Neutrophil (primary cell): Measurements from ENCODE around the gene LAMTOR4.

Experiments used
- H3K27ac ChIP-seq: fragments of 200-600 bp; sonication (generic); 2 replicates; pipeline ENCODE4 v1.5.1; 2016; ENCODE audit warnings: mild to moderate bottlenecking, moderate library complexity
- H3K27me3 ChIP-seq: fragments of 200-600 bp; sonication (generic); 2 replicates; pipeline ENCODE4 v1.6.0; 2016; ENCODE audit warnings: mild to moderate bottlenecking
- H3K36me3 ChIP-seq: fragments of 200-600 bp; sonication (generic); 2 replicates; pipeline ENCODE4 v1.5.1; 2017
- H3K4me1 ChIP-seq, 2 experiments: fragments of 200-600 bp in 1 of 2; sonication (generic) in 1 of 2; 1 replicate in 1 of 2; 2 replicates in 1 of 2; pipeline versions ENCODE4 v1.5.1 to v1.6.1; 2013 to 2016; ENCODE audit warnings: low read depth in 1 of 2, low read length in 1 of 2, mild to moderate bottlenecking in 1 of 2, moderate library complexity in 1 of 2; ENCODE audit not compliant: control insufficient read depth in 1 of 2, insufficient read depth in 1 of 2
- H3K4me3 ChIP-seq, 2 experiments: fragments of 200-600 bp in 1 of 2; sonication (generic) in 1 of 2; 1 replicate in 1 of 2; 2 replicates in 1 of 2; pipeline ENCODE4 v1.5.1; 2013 to 2016; ENCODE audit warnings: low read depth in 1 of 2, low read length in 1 of 2, mild to moderate bottlenecking in 1 of 2, moderate library complexity in 1 of 2
- H3K9me3 ChIP-seq: fragments of 200-600 bp; sonication (generic); 2 replicates; pipeline ENCODE4 v1.5.1; 2016
- TF ChIP-seq, protein P1 (sequence below): fragments of 200-600 bp; sonication (generic); IDR thresholded peaks from 2 replicates; pipeline ENCODE4 v1.5.1; 2016; ENCODE audit warnings: antibody characterized with exemption

The LAMTOR4 gene

DNA sequence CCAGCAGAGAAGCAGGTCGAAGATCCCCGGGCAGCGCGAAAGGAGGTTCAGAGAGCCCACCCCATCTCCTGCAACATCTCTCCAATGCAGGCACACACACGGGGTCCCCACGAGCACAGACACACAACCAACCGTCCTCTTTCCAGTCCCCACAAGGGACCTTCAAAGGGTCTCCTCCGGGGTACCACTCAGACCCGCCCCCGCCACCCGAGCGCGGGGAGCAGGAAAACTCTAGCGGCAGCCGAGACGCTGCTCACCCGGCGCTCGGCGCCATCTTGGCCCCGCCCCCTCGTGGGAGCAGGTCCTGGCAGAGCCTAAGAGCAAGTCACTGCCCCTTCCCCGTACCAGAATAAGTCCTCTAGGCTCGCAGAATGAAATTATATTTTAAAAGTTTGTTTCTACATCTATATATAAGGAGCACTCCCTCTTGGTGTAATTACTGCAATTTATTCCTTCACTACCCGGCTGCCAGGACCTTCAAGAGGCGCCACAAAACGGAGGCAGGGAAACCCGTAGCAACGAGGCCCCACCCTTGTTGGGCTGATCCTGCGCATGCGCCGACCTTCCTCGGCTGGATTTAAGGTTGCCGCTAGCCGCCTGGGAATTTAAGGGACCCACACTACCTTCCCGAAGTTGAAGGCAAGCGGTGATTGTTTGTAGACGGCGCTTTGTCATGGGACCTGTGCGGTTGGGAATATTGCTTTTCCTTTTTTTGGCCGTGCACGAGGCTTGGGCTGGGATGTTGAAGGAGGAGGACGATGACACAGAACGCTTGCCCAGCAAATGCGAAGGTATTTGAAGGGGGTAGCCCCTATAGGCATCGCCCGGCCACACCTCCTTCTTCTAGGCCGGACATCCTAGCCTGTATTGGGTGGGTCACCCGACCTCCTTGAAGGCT, 29.4 kb upstream of the LAMTOR4 start, which contains the start of the genes CNPY4 and TAF6:
TSS of gene CNPY4 (plus strand) at position 563 of the 898 bp plus-strand sequence. CDS start at position 674, 111 bp downstream.
TSS of gene TAF6 (minus strand) at position 287 of the 898 bp plus-strand sequence. CDS start 5,149 bp downstream, outside the sequence.
- H3K27me3 ChIP-seq = no peaks in the 10 kb centered on the region

DNA sequence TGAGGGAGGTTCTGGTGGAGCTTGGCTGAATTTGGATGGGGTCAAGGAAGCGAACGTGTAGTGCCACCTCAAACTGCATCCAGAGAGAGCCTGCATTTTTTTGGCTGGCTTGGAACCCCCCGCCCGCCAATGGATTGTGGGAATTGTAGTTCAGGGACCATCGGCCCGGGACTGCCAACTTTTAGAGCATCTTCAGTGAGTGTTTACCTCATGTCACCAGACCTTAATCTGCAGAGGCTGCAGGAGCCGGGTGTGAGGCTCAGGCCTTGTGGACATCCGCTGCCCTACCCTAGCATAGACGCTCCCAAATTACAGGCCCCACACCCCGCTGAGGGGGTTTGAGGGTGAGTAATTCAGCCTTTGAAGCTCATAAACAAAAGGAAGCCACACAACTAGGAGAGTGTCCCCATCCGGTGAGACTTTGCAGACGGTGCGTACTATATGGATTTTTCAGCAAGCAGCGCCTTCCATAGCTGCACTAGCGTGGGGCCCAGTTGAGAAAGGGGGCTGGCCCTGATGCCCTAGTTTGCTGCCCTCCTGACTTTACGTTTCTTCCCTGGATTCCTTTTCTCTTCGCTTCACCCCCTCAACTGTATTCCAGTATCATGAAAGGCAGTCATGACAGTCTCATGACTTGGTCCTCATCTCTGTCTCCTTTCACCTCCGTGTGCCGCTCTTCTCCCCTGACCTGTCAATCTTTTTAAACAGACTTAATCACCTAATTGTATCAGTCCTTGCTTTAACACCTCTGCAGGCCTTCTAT, 28.6 kb upstream of the LAMTOR4 start:
- TF ChIP-seq, protein P1, sequence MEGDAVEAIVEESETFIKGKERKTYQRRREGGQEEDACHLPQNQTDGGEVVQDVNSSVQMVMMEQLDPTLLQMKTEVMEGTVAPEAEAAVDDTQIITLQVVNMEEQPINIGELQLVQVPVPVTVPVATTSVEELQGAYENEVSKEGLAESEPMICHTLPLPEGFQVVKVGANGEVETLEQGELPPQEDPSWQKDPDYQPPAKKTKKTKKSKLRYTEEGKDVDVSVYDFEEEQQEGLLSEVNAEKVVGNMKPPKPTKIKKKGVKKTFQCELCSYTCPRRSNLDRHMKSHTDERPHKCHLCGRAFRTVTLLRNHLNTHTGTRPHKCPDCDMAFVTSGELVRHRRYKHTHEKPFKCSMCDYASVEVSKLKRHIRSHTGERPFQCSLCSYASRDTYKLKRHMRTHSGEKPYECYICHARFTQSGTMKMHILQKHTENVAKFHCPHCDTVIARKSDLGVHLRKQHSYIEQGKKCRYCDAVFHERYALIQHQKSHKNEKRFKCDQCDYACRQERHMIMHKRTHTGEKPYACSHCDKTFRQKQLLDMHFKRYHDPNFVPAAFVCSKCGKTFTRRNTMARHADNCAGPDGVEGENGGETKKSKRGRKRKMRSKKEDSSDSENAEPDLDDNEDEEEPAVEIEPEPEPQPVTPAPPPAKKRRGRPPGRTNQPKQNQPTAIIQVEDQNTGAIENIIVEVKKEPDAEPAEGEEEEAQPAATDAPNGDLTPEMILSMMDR = no peak
- peak overlapping the region; percentile 88 for H3K27ac ChIP-seq
- H3K36me3 ChIP-seq = no peaks in the 10 kb centered on the region
- H3K27me3 ChIP-seq = no peaks in the 10 kb centered on the region
- peak overlapping the region; percentile 83 to 86 for H3K4me3 ChIP-seq
- no peaks in the 10 kb centered on the region for H3K9me3 ChIP-seq
- peaks cover 33 to 34% of the 10 kb centered on the region in 2 experiments for H3K4me1 ChIP-seq

More for the DNA sequence above, 29.4 kb upstream of the LAMTOR4 start, which contains the start of the genes CNPY4 and TAF6:
- TF ChIP-seq, protein P1 = peak; percentile 78
- Histone ChIP-seq H3K9me3 (no peaks in the 10 kb centered on the region), H3K4me3 (peak within 1 kb of the TSS; percentile 83 to 86), H3K27ac (peak within 1 kb of the TSS; percentile 88), H3K36me3 (no peaks in the 10 kb centered on the region), H3K4me1 (peaks cover 25 to 26% of the 10 kb centered on the region in 2 experiments)

DNA sequence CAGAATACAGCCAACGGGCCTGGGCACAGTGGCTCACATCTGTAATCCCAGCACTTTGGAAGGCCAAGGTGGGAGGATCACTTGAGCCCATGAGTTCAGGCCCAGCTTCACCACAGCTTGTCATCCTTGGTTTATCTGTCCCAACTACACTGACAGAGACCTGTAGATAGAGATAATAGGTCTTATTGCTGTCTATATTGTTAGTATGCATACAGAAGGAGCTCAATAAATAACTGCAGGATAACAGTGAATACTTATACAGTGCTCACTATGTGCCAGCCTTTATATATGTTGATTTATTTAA, 28.0 kb upstream of the LAMTOR4 start:
- H3K27ac ChIP-seq = peak overlapping the region; percentile 88
- no peaks in the 10 kb centered on the region for H3K9me3 ChIP-seq
- peaks cover 38 to 39% of the 10 kb centered on the region in 2 experiments for H3K4me1 ChIP-seq
- TF ChIP-seq, protein P1 = no peak
- H3K4me3 ChIP-seq = no peak overlapping the region
- no peaks in the 10 kb centered on the region for H3K36me3 ChIP-seq
- no peaks in the 10 kb centered on the region for H3K27me3 ChIP-seq

DNA sequence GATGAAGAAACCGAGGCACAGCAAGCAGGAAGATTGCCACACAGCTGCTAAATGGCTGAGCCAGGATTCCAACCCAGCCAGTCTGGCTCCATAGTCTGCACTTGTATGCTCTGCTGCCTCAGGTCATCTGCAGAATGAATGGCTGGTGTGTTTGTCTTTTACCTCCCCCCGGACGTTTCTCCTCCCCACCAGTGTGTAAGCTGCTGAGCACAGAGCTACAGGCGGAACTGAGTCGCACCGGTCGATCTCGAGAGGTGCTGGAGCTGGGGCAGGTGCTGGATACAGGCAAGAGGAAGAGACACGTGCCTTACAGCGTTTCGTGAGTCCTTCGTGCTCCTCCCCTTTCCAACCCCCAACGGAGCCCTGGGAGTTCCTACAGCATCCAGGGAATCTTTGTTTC, 26.7 kb upstream of the LAMTOR4 start:
- Histone ChIP-seq H3K4me3 (no peak overlapping the region), H3K9me3 (no peaks in the 10 kb centered on the region), H3K27ac (no peak overlapping the region), H3K4me1 (peaks cover 45 to 50% of the 10 kb centered on the region in 2 experiments), H3K27me3 (no peaks in the 10 kb centered on the region), H3K36me3 (no peaks in the 10 kb centered on the region)
- TF ChIP-seq, protein P1 = no peak

DNA sequence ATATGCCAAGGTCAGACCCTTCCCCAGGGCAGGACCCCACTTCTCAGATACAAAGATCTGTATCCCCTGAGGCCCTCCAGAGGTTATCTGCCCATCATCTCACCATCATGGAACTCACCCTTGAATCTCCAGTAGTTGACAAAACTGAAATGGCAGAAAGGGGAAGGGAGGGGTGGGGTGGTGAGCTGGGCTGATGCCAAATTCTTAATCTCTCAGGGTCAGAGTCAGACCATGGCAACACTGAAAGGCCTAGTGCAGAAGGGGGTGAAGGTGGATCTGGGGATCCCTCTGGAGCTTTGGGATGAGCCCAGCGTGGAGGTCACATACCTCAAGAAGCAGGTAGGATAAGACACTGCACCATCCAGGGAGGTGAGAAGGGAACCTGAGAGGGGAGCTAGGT, 26.1 kb upstream of the LAMTOR4 start:
- TF ChIP-seq, protein P1 = no peak
- no peaks in the 10 kb centered on the region for H3K9me3 ChIP-seq
- no peak overlapping the region for H3K27ac ChIP-seq
- no peaks in the 10 kb centered on the region for H3K27me3 ChIP-seq
- no peaks in the 10 kb centered on the region for H3K36me3 ChIP-seq
- H3K4me3 ChIP-seq = no peak overlapping the region
- peaks cover 46 to 53% of the 10 kb centered on the region in 2 experiments for H3K4me1 ChIP-seq
